NT2/D1 (cell line): Measurements from ENCODE around the gene LAMA5.

Source experiments
- SUZ12 ChIP-seq: IDR thresholded peaks from 2 replicates; pipeline ENCODE4 v1.6.1; 2011; ENCODE audit not compliant: insufficient read length, insufficient read depth; ENCODE audit errors: extremely low read depth
- YY1 ChIP-seq: IDR thresholded peaks from 2 replicates; pipeline ENCODE4 v1.6.1; 2011; ENCODE audit not compliant: insufficient read length, insufficient read depth

DNA sequence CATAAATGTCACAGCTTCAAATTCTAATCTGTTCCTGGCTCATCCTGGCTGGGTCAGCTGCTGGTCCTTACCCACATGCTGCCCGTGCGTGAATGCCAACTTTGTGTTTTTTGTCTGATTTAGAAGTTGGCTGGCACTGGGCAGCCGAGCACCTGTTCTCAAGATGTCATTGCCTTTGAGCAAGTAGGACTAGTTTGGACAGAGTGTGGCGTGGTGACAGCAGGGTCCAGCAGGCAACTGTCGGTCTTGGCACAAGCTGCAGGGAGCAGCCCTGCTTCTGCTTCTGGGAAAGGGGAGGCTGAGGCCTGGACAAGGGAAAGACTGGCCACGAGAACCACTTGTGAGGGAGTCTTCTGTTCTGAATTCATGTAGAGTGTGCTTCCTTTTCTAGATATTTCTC lies 90.7 kb downstream of the LAMA5 start:
- TF ChIP-seq SUZ12 = no peak
- no peak for TF ChIP-seq YY1
